OCI-LY1 (cell line): ENCODE data around the gene DRAP1.

ENCODE experiments used
- CTCF ChIP-seq: fragments of 200-600 bp; sonication (generic), shearing (Covaris generic); IDR thresholded peaks from 2 replicates; pipeline ENCODE4 v1.5.1; 2017; ENCODE audit warnings: mild to moderate bottlenecking, antibody characterized with exemption, low read length, moderate library complexity, mixed read lengths
- EZH2 ChIP-seq: fragments of 200-600 bp; sonication (generic), shearing (Covaris generic); IDR thresholded peaks from 2 replicates; pipeline ENCODE4 v1.8.0; 2017; ENCODE audit warnings: borderline replicate concordance, mixed run types, mild to moderate bottlenecking, antibody characterized with exemption, low read length, moderate library complexity, mixed read lengths

GRCh38 chr11:65925397-65925796, 6.2 kb downstream of the DRAP1 start:
- TF ChIP-seq CTCF (no peak), EZH2 (no peak)
